BJ (cell line): ENCODE data around the gene ERGIC1. TPM values are rescaled to one million over a fixed set of nuclear protein-coding genes. Genes with fewer than 3 reads are reported as not detected.
"Not testable (repeated sequence)": the region's sequence is repeated elsewhere in the genome, so short reads cannot be mapped to it uniquely, and the experiment has no call there.

Source experiments
- CTCF ChIA-PET: fragments of 350-600 bp; formaldehyde crosslinking; extraction: SDS; loops from one replicate; lab custom pipeline; 2021; ENCODE audit warnings: antibody characterized with exemption, inconsistent platforms; lab: Yijun Ruan, JAX
- POLR2A ChIA-PET: fragments of 300-600 bp; sonication (Branson Sonifier 250); formaldehyde crosslinking; extraction: SDS; loops from one replicate; lab custom pipeline; 2021; ENCODE audit warnings: antibody characterized with exemption; lab: Charles Lee
- DNase-seq: peaks from one replicate; pipeline ENCODE4 v3.0.0-alpha.2; 2011; ENCODE audit warnings: low read depth
- H3K27me3 ChIP-seq: 2 replicates; pipeline ENCODE4 v1.6.0; 2011; ENCODE audit warnings: low read length; ENCODE audit not compliant: control insufficient read depth, insufficient read depth
- H3K36me3 ChIP-seq: 2 replicates; pipeline ENCODE4 v1.5.1; 2011; ENCODE audit warnings: low read length; ENCODE audit not compliant: control insufficient read depth, insufficient read depth
- H3K4me3 ChIP-seq: 2 replicates; pipeline ENCODE4 v1.5.1; 2011; ENCODE audit warnings: low read depth, mild to moderate bottlenecking, control low read depth, low read length
- CTCF ChIP-seq: IDR thresholded peaks from 2 replicates; pipeline ENCODE4 v1.5.1; 2011; ENCODE audit warnings: low read depth, mild to moderate bottlenecking, control low read depth, inconsistent platforms, low read length, moderate library complexity; ENCODE audit not compliant: insufficient read depth
- polyA plus RNA-seq: library from polyadenylated mRNA; depleted of rRNA; stranded (reverse); fragments of >200 nt; gene quantifications from 2 replicates; pipeline ENCODE4 v1.2.3, GENCODE V29; 2011

Gene ERGIC1
- polyA plus RNA-seq, 1 experiment, result 216 TPM

- peaks cover 4% of the 10 kb centered on the region for H3K36me3 ChIP-seq
- ChIA-PET CTCF (no interaction called here), POLR2A (no interaction called here)
- no peak overlapping the region for H3K4me3 ChIP-seq
- TF ChIP-seq CTCF, result no peak
- no peaks in the 10 kb centered on the region for H3K27me3 ChIP-seq
- no peak for DNase-seq
These were observed 57.8 kb downstream of the ERGIC1 start for GRCh38 chr5:172891716-172892421.

- peaks cover 4% of the 10 kb centered on the region for H3K36me3 ChIP-seq
- no peak overlapping the region for H3K4me3 ChIP-seq
- POLR2A ChIA-PET, result no interaction called here
- TF ChIP-seq CTCF, result no peak
- DNase-seq, result no peak
- no peaks in the 10 kb centered on the region for H3K27me3 ChIP-seq
- CTCF ChIA-PET, result no interaction called here
These were observed 58.7 kb downstream of the ERGIC1 start for GRCh38 chr5:172892713-172893112.

- DNase-seq, result no peak
- H3K27me3 ChIP-seq, result no peaks in the 10 kb centered on the region
- H3K36me3 ChIP-seq, result peaks cover 4% of the 10 kb centered on the region
- CTCF ChIA-PET, result interaction anchor here (0.9 to 1.2 kb wide), 2 partner anchors 13 to 182 kb away, joined by 3 read pairs; no protein-coding TSS in a partner anchor
- TF ChIP-seq CTCF, result no peak
- no peak overlapping the region for H3K4me3 ChIP-seq
- POLR2A ChIA-PET, result no interaction called here
These were observed 60.8 kb downstream of the ERGIC1 start for GRCh38 chr5:172894767-172895388.

GRCh38 chr5:172895549-172895948 lies 61.5 kb downstream of the ERGIC1 start:
- H3K27me3 ChIP-seq, result no peaks in the 10 kb centered on the region
- ChIA-PET CTCF (interaction anchor here (0.9 to 1.2 kb wide), 2 partner anchors 13 to 182 kb away, joined by 3 read pairs; no protein-coding TSS in a partner anchor), POLR2A (no interaction called here)
- peaks cover 3% of the 10 kb centered on the region for H3K36me3 ChIP-seq
- no peak for TF ChIP-seq CTCF
- no peak for DNase-seq
- no peak overlapping the region for H3K4me3 ChIP-seq

GRCh38 chr5:172896465-172896864 lies 62.4 kb downstream of the ERGIC1 start:
- TF ChIP-seq CTCF, result no peak
- POLR2A ChIA-PET, result no interaction called here
- H3K4me3 ChIP-seq, result no peak overlapping the region
- H3K36me3 ChIP-seq, result no peaks in the 10 kb centered on the region; the same call in 1 of the 2 replicates
- DNase-seq, result no peak
- H3K27me3 ChIP-seq, result no peaks in the 10 kb centered on the region
- CTCF ChIA-PET, result interaction anchor here (0.9 to 1.2 kb wide), 2 partner anchors 77 to 112 kb away, joined by 3 read pairs; no protein-coding TSS in a partner anchor

GRCh38 chr5:172897067-172897466 lies 63.0 kb downstream of the ERGIC1 start:
- H3K27me3 ChIP-seq, H3K36me3 ChIP-seq, DNase-seq, POLR2A ChIA-PET, H3K4me3 ChIP-seq: not testable (repeated sequence)
- CTCF ChIA-PET, result interaction anchor here (0.9 to 1.3 kb wide), 5 partner anchors 35 to 183 kb away, joined by 3 to 8 read pairs (median 3); no protein-coding TSS in a partner anchor
